ENCODE measurements around the gene CLCNKA.

GRCh38 chr1:16063226-16063829, 41.5 kb downstream of the CLCNKA start:
- TF ChIP-seq POLR2A (IDR thresholded peaks at IDR 0.05), result no peak
- TF ChIP-seq, protein P1, sequence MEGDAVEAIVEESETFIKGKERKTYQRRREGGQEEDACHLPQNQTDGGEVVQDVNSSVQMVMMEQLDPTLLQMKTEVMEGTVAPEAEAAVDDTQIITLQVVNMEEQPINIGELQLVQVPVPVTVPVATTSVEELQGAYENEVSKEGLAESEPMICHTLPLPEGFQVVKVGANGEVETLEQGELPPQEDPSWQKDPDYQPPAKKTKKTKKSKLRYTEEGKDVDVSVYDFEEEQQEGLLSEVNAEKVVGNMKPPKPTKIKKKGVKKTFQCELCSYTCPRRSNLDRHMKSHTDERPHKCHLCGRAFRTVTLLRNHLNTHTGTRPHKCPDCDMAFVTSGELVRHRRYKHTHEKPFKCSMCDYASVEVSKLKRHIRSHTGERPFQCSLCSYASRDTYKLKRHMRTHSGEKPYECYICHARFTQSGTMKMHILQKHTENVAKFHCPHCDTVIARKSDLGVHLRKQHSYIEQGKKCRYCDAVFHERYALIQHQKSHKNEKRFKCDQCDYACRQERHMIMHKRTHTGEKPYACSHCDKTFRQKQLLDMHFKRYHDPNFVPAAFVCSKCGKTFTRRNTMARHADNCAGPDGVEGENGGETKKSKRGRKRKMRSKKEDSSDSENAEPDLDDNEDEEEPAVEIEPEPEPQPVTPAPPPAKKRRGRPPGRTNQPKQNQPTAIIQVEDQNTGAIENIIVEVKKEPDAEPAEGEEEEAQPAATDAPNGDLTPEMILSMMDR (IDR thresholded peaks at IDR 0.05), result no peak

Data from ovary (tissue), 3 donors.